ENCODE results near the gene MRPL12. TPM values are rescaled to one million over a fixed set of nuclear protein-coding genes. Genes with fewer than 3 reads are reported as not detected.

The MRPL12 gene
- total RNA-seq, 1 experiment from 2014 or later = 260 TPM

- Histone ChIP-seq H3K9me3 (ENCODE audit: control insufficient read depth in 1 of 2, insufficient read depth in 1 of 2, low read depth in 1 of 2, low read length in 2 of 2) (no peaks in the 10 kb centered on the region), H3K4me2 (ENCODE audit: low read length) (no peak overlapping the region), H2AFZ (ENCODE audit: low read depth, low read length, poor library complexity, severe bottlenecking) (no peak overlapping the region), H3K36me3 (ENCODE audit: control insufficient read depth in 1 of 2, insufficient read depth in 2 of 2, low read length in 2 of 2) (peaks cover 16 to 40% of the 10 kb centered on the region in 2 experiments; a peak in 3 of 4 replicates), H3K79me2 (ENCODE audit: insufficient read depth, low read length) (peaks cover 54% of the 10 kb centered on the region), H3K27me3 (ENCODE audit: insufficient read depth, low read length) (no peaks in the 10 kb centered on the region), H4K20me1 (ENCODE audit: insufficient read depth) (no peaks in the 10 kb centered on the region), H3K4me3 (replicated peaks in 1 of 2; ENCODE audit: low read depth in 1 of 2, low read length in 2 of 2) (no peak overlapping the region), H3K9ac (ENCODE audit: low read length) (no peak overlapping the region), H3K4me1 (ENCODE audit: control insufficient read depth in 1 of 2, insufficient read depth in 2 of 2, low read length in 2 of 2) (peaks cover 31 to 51% of the 10 kb centered on the region in 2 experiments), H3K9me2 (ENCODE audit: insufficient read depth) (no peaks in the 10 kb centered on the region), H3K27ac (ENCODE audit: low read depth, low read length) (peak overlapping the region; percentile 2; the same call in 1 of the 2 replicates)
- DNase-seq (ENCODE audit: low read depth, low spot score) (no peak), ATAC-seq (no peak)
- TF ChIP-seq CEBPB (IDR thresholded peaks at IDR 0.05; ENCODE audit: low read depth) (no peak), POLR2AphosphoS5 (IDR thresholded peaks at IDR 0.05; ENCODE audit: low read depth, low read length) (peak; percentile 32), POLR2A (IDR thresholded peaks at IDR 0.05; ENCODE audit: borderline replicate concordance, extremely low read depth, insufficient read depth, insufficient read length) (peak; percentile 29)
- intact Hi-C loops (cut with micrococcal nuclease) = no loop called here
- RAD21 ChIA-PET (ENCODE audit: low non-redundant PET in 1 of 2, low total read pairs in 2 of 2, uncharacterized antibody in 2 of 2, unreplicated experiment in 2 of 2) = no interaction called here
- no TSS peak for BruUV-seq (replicated peaks)
- POLR2A ChIA-PET = no interaction called here
- CTCF ChIA-PET = no interaction called here
Observed at GRCh38 chr17:81708739-81709185, 5.6 kb downstream of the MRPL12 start.

DNA sequence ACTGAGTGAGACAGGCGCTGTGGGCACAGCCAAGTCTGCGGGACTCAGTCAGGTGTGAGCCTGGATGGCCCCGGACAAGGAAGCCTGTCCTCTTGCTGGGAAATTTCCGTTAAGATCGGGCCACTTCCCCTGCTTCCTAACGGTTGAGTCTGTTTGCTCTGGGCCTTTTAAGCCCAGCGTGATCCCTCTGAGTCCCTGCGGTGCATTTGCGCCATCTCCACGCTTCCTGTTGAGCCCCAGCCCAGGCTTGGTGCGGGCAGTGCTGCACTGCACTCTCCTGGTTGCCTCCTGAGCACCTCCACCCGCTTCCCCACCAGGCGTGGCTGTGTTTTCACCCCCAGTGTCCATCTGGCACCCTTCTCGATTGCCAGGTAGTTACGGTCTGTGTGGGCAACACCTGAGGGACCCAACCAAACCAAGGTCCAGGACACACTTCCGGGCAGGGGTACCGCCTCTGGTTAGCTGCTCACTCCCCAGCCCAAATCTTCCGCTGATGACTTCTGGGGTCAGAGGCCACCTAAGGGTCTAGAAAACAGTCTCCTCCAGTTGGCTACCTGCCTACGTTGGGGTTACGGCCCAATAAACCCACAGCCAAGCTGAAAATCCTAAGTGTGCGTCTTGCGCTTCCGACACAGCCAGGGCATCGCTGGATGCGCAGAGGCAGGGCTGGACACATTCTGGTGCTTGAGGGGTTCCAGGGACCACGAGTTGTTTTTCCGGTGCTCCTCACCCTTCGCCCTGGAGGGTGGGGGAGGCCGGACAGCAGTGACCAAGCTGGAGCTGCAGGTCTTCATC, 7.5 kb downstream of the MRPL12 start:
- Histone ChIP-seq H3K4me3 (replicated peaks in 1 of 2; ENCODE audit: low read depth in 1 of 2, low read length in 2 of 2) (peak overlapping the region in 1 of 2 experiments; percentile 96; a peak in 3 of 4 replicates), H3K27ac (ENCODE audit: low read depth, low read length) (peak overlapping the region; percentile 96), H3K27me3 (ENCODE audit: insufficient read depth, low read length) (no peaks in the 10 kb centered on the region), H3K79me2 (ENCODE audit: insufficient read depth, low read length) (peaks cover 53% of the 10 kb centered on the region), H3K4me2 (ENCODE audit: low read length) (peak overlapping the region; percentile 100), H3K9me2 (ENCODE audit: insufficient read depth) (no peaks in the 10 kb centered on the region), H3K4me1 (ENCODE audit: control insufficient read depth in 1 of 2, insufficient read depth in 2 of 2, low read length in 2 of 2) (peaks cover 32 to 48% of the 10 kb centered on the region in 2 experiments), H3K9me3 (ENCODE audit: control insufficient read depth in 1 of 2, insufficient read depth in 1 of 2, low read depth in 1 of 2, low read length in 2 of 2) (no peaks in the 10 kb centered on the region), H3K36me3 (ENCODE audit: control insufficient read depth in 1 of 2, insufficient read depth in 2 of 2, low read length in 2 of 2) (peaks cover 11 to 25% of the 10 kb centered on the region in 2 experiments; a peak in 3 of 4 replicates), H3K9ac (ENCODE audit: low read length) (peak overlapping the region; percentile 93), H2AFZ (ENCODE audit: low read depth, low read length, poor library complexity, severe bottlenecking) (no peak overlapping the region), H4K20me1 (ENCODE audit: insufficient read depth) (no peaks in the 10 kb centered on the region)
- CTCF ChIA-PET = no interaction called here
- BruUV-seq (replicated peaks) = no TSS peak
- RAD21 ChIA-PET (ENCODE audit: low non-redundant PET in 1 of 2, low total read pairs in 2 of 2, uncharacterized antibody in 2 of 2, unreplicated experiment in 2 of 2) = no interaction called here
- DNase-seq (ENCODE audit: low read depth, low spot score) (no peak), ATAC-seq (no peak)
- intact Hi-C loops (cut with micrococcal nuclease) = no loop called here
- POLR2A ChIA-PET = interaction anchor here (0.8 to 1.5 kb wide), 2 partner anchors 8 to 28 kb away, joined by 3 to 5 read pairs; partner anchors contain the start of genes ARL16, HGS and MRPL12
- TF ChIP-seq EZH2 (IDR thresholded peaks at IDR 0.05) (no peak), POLR2A (IDR thresholded peaks at IDR 0.05; ENCODE audit: borderline replicate concordance, extremely low read depth, insufficient read depth, insufficient read length) (peak; percentile 55), TCF7L2 (IDR thresholded peaks at IDR 0.05; ENCODE audit: borderline replicate concordance, extremely low read depth, insufficient read depth, insufficient read length) (no peak), SRF (IDR thresholded peaks at IDR 0.05; ENCODE audit: low read depth) (no peak), CEBPB (IDR thresholded peaks at IDR 0.05; ENCODE audit: low read depth) (no peak)
- TF ChIP-seq, protein P1, sequence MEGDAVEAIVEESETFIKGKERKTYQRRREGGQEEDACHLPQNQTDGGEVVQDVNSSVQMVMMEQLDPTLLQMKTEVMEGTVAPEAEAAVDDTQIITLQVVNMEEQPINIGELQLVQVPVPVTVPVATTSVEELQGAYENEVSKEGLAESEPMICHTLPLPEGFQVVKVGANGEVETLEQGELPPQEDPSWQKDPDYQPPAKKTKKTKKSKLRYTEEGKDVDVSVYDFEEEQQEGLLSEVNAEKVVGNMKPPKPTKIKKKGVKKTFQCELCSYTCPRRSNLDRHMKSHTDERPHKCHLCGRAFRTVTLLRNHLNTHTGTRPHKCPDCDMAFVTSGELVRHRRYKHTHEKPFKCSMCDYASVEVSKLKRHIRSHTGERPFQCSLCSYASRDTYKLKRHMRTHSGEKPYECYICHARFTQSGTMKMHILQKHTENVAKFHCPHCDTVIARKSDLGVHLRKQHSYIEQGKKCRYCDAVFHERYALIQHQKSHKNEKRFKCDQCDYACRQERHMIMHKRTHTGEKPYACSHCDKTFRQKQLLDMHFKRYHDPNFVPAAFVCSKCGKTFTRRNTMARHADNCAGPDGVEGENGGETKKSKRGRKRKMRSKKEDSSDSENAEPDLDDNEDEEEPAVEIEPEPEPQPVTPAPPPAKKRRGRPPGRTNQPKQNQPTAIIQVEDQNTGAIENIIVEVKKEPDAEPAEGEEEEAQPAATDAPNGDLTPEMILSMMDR (IDR thresholded peaks at IDR 0.05 in 2 of 3, conservative IDR thresholded peaks at IDR 0.05 in 1 of 3; ENCODE audit: borderline replicate concordance in 1 of 3, insufficient read depth in 1 of 3, low read depth in 2 of 3, low read length in 2 of 3) = no peak

Data from HCT116 (cell line).